Subcutaneous adipose tissue (tissue), 4 donors: ENCODE measurements around the gene ZNF536. TPM values are rescaled to one million over a fixed set of nuclear protein-coding genes. Genes with fewer than 3 reads are reported as not detected.

ENCODE experiments used
- CTCF ChIP-seq: fragments of 450-650 bp; IDR thresholded peaks from one replicate; pipeline ENCODE4 v1.5.1; 2016; ENCODE audit warnings: low read depth, mild to moderate bottlenecking, control low read depth, antibody characterized with exemption, moderate library complexity
- total RNA-seq, 4 donors: library from RNA; depleted of rRNA; stranded (reverse); fragments of >200 nt; gene quantifications; one replicate each; pipeline ENCODE4 v1.1.0, GENCODE V29; 2016

Gene ZNF536
- total RNA-seq, 4 donors from 2014 or later = under 0.01 to 0.17 TPM; not detected in 2

GRCh38 chr19:30593975-30594745, 222.0 kb downstream of the ZNF536 start:
- no peak for TF ChIP-seq CTCF

DNA sequence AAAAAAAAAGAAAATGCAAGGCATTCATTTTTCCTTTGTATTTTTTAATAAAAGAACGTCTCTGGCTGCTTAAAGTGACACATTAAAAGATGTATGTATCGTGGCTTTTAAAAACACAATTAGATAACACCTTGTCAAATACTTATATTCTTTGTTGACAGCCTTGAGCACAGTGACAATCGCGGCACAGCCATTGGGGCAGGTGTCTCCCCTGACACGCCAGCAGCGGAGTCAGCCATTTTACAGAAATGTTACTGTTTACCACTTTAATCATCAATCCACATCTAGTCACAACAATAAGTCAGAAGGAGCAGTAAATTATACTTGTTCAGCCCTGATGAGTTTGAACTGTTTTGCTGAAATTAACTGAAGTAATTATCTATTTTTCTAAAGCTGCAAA, 224.1 kb downstream of the ZNF536 start:
- TF ChIP-seq CTCF = no peak

GRCh38 chr19:30596813-30597399, 224.7 kb downstream of the ZNF536 start:
- TF ChIP-seq CTCF = no peak

DNA sequence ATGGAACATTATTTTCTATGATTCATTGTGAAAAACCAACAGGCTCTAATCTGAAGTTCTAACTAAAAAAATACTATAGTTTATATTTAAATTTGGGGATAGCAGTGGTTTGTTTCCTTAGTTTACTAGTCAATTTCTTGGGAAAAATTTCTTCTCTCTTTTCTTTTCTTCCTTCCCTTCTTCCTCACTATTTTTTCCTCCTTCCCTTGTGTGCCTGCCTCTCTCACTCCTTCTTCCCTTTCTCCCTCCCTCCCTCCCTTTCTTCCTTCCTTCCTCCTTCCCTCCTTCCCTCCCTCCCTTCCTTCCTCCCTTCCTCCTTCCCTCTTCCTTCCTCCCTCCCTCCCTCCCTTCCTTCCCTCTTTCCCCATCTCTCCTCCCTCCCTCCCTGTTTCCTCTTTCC, 226.5 kb downstream of the ZNF536 start:
- TF ChIP-seq CTCF = no peak

- TF ChIP-seq CTCF = no peak
Observed at GRCh38 chr19:30602661-30603350, 230.6 kb downstream of the ZNF536 start.

DNA sequence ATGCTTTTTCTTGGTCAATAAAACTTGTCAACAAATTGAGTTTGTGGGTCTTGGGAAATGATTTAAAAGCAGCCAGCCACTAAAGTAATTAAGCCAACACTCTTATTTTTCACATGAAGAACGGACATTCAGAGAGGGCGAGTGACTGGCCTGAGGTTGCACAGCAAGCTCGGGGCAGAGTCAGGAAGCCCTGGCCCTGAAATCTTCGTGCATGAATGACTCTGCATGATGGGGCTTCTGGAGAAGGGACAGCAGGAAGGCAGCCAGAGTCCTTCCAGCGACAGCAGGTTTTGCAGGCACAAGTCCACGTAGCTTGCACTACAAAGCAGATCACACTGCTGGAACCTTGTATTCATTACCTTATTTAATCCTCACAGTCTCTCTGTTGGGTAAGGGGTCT, 232.5 kb downstream of the ZNF536 start:
- no peak for TF ChIP-seq CTCF

GRCh38 chr19:30605333-30605732, 233.1 kb downstream of the ZNF536 start:
- no peak for TF ChIP-seq CTCF
